Activated CD4-positive, alpha-beta T cell treated with anti-CD3 and anti-CD28 coated beads for 36 hours (primary cell): ENCODE data around the gene TGFA. TPM values are rescaled to one million over a fixed set of nuclear protein-coding genes. Genes with fewer than 3 reads are reported as not detected.

Experiments used
- ATAC-seq: fragments of 200-7000 bp; cut with Tn5 transposase; one replicate; pipeline ENCODE4 v1.10.0; 2021; ENCODE audit warnings: mild to moderate bottlenecking, moderate library complexity
- CTCF ChIA-PET: fragments of 350-600 bp; sonication (Branson Sonifier 250); formaldehyde crosslinking; loops from one replicate; lab custom pipeline; 2021; ENCODE audit warnings: antibody characterized with exemption; lab: Charles Lee
- POLR2A ChIA-PET: fragments of 350-600 bp; sonication (Branson Sonifier 250); formaldehyde crosslinking; loops from one replicate; lab custom pipeline; 2021; ENCODE audit warnings: antibody characterized with exemption, inconsistent platforms; lab: Charles Lee
- DNase-seq: peaks from one replicate; pipeline ENCODE4 v3.0.0-alpha.2; 2020
- H3K27ac Mint-ChIP-seq: one replicate; pipeline ENCODE4 v1.8.0; 2021; ENCODE audit warnings: mixed read lengths
- H3K27me3 Mint-ChIP-seq: one replicate; pipeline ENCODE4 v1.8.0; 2021; ENCODE audit warnings: mixed read lengths
- H3K36me3 Mint-ChIP-seq: one replicate; pipeline ENCODE4 v1.8.0; 2021; ENCODE audit warnings: low read depth, mixed read lengths
- H3K4me1 Mint-ChIP-seq: one replicate; pipeline ENCODE4 v1.8.0; 2021; ENCODE audit warnings: mixed read lengths
- H3K4me3 Mint-ChIP-seq: one replicate; pipeline ENCODE4 v1.8.0; 2021; ENCODE audit warnings: mild to moderate bottlenecking, moderate library complexity, mixed read lengths
- H3K9me3 Mint-ChIP-seq: one replicate; pipeline ENCODE4 v1.8.0; 2021; ENCODE audit warnings: low read depth, mixed read lengths
- intact Hi-C, 2 experiments: fragments of 100-400 bp; cut with DNase I in 1 of 2; cut with micrococcal nuclease in 1 of 2; formaldehyde crosslinking; loops; one replicate each; pipeline versions ENCODE4 v1.14.2 to v1.15.1; 2022 to 2024; cut with DNase I, micrococcal nuclease
- total RNA-seq, 2 experiments: library from RNA; stranded (reverse); gene quantifications; one replicate each; pipeline ENCODE4 v1.2.3, GENCODE V29; 2021

TGFA gene
- total RNA-seq, 2 experiments from 2014 or later: 0.07 to 0.18 TPM

- ChIA-PET POLR2A (interaction anchor here (0.7 kb wide), 1 partner anchor 268 kb away, joined by 3 read pairs; no protein-coding TSS in a partner anchor), CTCF (interaction anchor here (0.6 to 0.8 kb wide), 2 partner anchors 53 to 687 kb away, joined by 3 read pairs; no protein-coding TSS in a partner anchor)
- no peaks in the 10 kb centered on the region for H3K9me3 Mint-ChIP-seq
- H3K27ac Mint-ChIP-seq: no peak overlapping the region
- DNase-seq (no peak), ATAC-seq (no peak)
- H3K4me3 Mint-ChIP-seq: no peak overlapping the region
- no peaks in the 10 kb centered on the region for H3K36me3 Mint-ChIP-seq
- no peaks in the 10 kb centered on the region for H3K4me1 Mint-ChIP-seq
- intact Hi-C loops: no loop called here
- H3K27me3 Mint-ChIP-seq: peaks cover 4% of the 10 kb centered on the region
Measured at GRCh38 chr2:70403267-70404053, 150.2 kb downstream of the TGFA start.

GRCh38 chr2:70400539-70400938, 153.1 kb downstream of the TGFA start:
- ATAC-seq (no peak), DNase-seq (no peak)
- H3K27me3 Mint-ChIP-seq: peaks cover 8% of the 10 kb centered on the region
- ChIA-PET CTCF (no interaction called here), POLR2A (no interaction called here)
- no peak overlapping the region for H3K27ac Mint-ChIP-seq
- no peaks in the 10 kb centered on the region for H3K4me1 Mint-ChIP-seq
- H3K9me3 Mint-ChIP-seq: no peaks in the 10 kb centered on the region
- intact Hi-C loops: no loop called here
- H3K36me3 Mint-ChIP-seq: no peaks in the 10 kb centered on the region
- H3K4me3 Mint-ChIP-seq: no peak overlapping the region

- H3K27me3 Mint-ChIP-seq: peaks cover 8% of the 10 kb centered on the region
- no peaks in the 10 kb centered on the region for H3K4me1 Mint-ChIP-seq
- intact Hi-C loops: no loop called here
- H3K36me3 Mint-ChIP-seq: no peaks in the 10 kb centered on the region
- no peaks in the 10 kb centered on the region for H3K9me3 Mint-ChIP-seq
- DNase-seq (no peak), ATAC-seq (no peak)
- ChIA-PET POLR2A (no interaction called here), CTCF (interaction anchor here (0.7 kb wide), 2 partner anchors 263 to 497 kb away, joined by 3 read pairs; no protein-coding TSS in a partner anchor)
- no peak overlapping the region for H3K4me3 Mint-ChIP-seq
- no peak overlapping the region for H3K27ac Mint-ChIP-seq
Measured at GRCh38 chr2:70399046-70399445, 154.6 kb downstream of the TGFA start.

Other genes starting within 250 kb of the TGFA start
- gene ADD2, start 214.4 kb upstream of the TGFA start, total RNA-seq: 10 to 100 TPM; 26.9 to 31.5 TPM
- not detected for gene FIGLA, start 236.8 kb upstream of the TGFA start, total RNA-seq